ENCODE results near the gene ADCK1. TPM values are rescaled to one million over a fixed set of nuclear protein-coding genes. Genes with fewer than 3 reads are reported as not detected.

ADCK1 gene, protein sequence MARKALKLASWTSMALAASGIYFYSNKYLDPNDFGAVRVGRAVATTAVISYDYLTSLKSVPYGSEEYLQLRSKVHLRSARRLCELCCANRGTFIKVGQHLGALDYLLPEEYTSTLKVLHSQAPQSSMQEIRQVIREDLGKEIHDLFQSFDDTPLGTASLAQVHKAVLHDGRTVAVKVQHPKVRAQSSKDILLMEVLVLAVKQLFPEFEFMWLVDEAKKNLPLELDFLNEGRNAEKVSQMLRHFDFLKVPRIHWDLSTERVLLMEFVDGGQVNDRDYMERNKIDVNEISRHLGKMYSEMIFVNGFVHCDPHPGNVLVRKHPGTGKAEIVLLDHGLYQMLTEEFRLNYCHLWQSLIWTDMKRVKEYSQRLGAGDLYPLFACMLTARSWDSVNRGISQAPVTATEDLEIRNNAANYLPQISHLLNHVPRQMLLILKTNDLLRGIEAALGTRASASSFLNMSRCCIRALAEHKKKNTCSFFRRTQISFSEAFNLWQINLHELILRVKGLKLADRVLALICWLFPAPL
- 5.1 and 8.6 TPM in 2 replicates for total RNA-seq

DNA sequence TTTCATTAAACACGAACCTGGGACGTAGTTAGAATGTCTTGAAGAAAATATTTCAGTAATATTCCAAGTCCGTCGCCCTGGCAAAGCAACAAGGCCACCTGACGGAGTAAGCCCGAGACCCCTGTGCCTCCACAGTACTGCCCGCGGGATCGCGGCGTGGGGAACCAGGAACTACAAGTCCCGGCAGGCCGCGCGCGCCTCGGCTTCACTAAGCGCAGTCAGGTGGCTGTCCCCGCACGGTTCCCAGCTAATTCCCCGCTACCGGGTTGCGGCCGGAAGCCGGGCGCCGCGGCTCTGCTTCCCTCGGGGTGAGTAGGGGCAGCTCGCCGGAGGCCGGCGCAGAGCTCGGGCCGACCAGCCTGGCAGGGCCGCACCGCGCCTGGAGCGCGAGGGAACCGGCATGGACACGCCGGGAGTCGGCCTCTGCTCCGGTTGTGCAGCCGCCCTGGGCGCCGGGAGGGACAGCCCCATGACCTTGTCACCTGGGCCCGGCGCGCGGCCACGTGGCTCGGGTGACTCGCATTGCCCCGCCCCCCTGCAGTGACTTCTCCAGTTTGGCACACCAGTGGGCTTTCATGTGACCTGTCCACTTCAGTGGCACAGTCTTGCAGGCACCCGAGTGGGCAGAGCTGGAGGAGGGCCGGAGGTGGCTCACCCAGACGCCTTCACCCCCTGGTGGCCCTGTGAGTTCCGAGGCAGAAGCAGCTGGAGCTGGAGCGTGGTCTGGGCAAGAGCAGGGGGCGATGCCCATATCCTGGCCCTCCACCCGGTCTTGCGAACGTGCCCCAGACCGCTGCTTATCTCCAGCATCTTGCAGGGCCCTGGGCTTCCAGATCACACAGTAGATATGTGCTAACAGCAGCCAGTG lies at the start of gene ADCK1:
ADCK1 (plus strand) TSS at position 247 of the 868 bp plus-strand sequence. CDS start 18,870 bp downstream, outside the sequence.

DNA sequence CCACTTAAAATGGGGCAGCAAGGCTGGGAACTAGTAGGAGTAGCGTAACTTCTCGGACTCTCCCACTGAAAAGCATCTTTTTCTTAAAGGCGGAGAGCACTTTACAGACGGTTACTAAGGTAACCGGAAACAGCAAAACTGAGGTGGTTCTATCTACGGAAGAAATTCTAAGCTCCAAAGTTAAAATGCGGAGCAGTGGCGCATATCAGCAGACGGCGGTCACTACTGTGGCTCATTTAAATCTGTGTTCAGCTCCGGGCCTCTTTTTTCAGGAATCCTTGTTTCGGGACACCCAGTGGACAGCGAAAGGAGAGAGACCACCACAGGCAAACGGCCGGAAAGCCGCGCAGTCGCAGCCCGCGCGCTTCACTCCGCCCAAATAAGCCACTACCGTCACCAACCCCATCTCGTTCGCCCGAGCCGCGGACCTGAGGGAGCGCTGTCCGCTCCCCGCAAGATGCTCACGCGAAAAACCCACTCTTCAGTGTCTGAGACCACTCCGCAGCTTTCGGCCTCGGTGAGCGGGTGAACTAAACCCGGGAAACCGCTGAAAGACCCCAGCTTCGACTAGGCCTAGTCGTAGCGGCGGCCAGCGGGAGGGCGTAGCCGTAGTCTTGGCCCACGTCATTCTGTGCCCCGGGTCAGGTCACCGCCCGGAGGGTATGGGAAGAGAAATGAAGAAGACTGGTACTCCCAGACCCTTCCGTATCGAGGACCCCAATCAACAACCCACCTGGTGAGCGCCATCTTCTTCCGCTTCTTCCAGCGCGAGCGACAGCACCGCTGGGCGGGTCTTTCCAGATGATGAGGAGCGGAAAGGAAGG lies 39.3 kb upstream of the ADCK1 start, which contains the start of gene SNW1:
SNW1 (minus strand) TSS at position 776 of the 824 bp plus-strand sequence; CDS start at position 747, 29 bp downstream.

Small RNAs within 50 kb of the gene (small RNA-seq; reads per million reads assigned to genes)
- gene RF00019: not detected

Other genes starting within 250 kb of the ADCK1 start
- gene SPTLC2, start 183.5 kb upstream of the ADCK1 start, total RNA-seq: 27.9 and 54.1 TPM in 2 replicates
- 9.1 and 12.6 TPM in 2 replicates for gene ALKBH1, start 92.1 kb upstream of the ADCK1 start, total RNA-seq
- gene SLIRP, start 92.0 kb upstream of the ADCK1 start, total RNA-seq: 39.7 and 139 TPM in 2 replicates
- 30.7 and 51.8 TPM in 2 replicates for gene SNW1, start 39.0 kb upstream of the ADCK1 start, total RNA-seq